ENCODE results near the gene PKP4.

DNA sequence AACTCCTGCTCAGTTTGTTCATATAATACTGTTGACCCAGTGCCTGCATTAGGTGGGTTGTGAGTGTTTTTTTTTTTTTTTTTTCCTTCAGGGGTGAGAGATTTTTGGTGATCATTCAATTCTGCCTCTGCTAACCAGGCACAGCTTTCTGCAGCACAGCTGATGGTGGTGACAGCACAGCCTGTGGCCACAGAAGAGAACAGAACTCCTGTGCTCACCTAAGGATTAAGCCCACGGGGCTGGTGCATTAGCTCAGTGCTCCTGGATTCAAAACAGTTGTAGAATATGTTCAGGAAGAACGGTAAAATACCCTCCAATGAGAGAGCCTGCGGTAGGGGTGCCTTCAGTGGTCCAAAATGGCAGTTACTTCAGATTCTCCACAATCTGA is 42.0 kb downstream of the PKP4 start:
- TF ChIP-seq, protein P1, sequence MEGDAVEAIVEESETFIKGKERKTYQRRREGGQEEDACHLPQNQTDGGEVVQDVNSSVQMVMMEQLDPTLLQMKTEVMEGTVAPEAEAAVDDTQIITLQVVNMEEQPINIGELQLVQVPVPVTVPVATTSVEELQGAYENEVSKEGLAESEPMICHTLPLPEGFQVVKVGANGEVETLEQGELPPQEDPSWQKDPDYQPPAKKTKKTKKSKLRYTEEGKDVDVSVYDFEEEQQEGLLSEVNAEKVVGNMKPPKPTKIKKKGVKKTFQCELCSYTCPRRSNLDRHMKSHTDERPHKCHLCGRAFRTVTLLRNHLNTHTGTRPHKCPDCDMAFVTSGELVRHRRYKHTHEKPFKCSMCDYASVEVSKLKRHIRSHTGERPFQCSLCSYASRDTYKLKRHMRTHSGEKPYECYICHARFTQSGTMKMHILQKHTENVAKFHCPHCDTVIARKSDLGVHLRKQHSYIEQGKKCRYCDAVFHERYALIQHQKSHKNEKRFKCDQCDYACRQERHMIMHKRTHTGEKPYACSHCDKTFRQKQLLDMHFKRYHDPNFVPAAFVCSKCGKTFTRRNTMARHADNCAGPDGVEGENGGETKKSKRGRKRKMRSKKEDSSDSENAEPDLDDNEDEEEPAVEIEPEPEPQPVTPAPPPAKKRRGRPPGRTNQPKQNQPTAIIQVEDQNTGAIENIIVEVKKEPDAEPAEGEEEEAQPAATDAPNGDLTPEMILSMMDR (conservative IDR thresholded peaks at IDR 0.05), result no peak
- no peak for TF ChIP-seq EZH2 (IDR thresholded peaks at IDR 0.05; ENCODE audit: low read depth)

Measured in PC-9 (cell line).